OCI-LY3 (cell line): Measurements from ENCODE around the gene CHD2.

Experiments
- EZH2phosphoT487 ChIP-seq: fragments of 200-600 bp; shearing (Covaris generic); IDR thresholded peaks from 2 replicates; pipeline ENCODE4 v1.6.1; 2018; ENCODE audit warnings: antibody characterized with exemption, mixed run types, low read depth
- TF ChIP-seq, protein P1 (sequence below): fragments of 200-600, 300-600 bp; sonication (generic); IDR thresholded peaks from 2 replicates; pipeline ENCODE4 v1.5.1; 2014; ENCODE audit warnings: antibody characterized with exemption, low read length, low read depth

GRCh38 chr15:92908713-92909057, 8.6 kb downstream of the CHD2 start:
- TF ChIP-seq, protein P1, sequence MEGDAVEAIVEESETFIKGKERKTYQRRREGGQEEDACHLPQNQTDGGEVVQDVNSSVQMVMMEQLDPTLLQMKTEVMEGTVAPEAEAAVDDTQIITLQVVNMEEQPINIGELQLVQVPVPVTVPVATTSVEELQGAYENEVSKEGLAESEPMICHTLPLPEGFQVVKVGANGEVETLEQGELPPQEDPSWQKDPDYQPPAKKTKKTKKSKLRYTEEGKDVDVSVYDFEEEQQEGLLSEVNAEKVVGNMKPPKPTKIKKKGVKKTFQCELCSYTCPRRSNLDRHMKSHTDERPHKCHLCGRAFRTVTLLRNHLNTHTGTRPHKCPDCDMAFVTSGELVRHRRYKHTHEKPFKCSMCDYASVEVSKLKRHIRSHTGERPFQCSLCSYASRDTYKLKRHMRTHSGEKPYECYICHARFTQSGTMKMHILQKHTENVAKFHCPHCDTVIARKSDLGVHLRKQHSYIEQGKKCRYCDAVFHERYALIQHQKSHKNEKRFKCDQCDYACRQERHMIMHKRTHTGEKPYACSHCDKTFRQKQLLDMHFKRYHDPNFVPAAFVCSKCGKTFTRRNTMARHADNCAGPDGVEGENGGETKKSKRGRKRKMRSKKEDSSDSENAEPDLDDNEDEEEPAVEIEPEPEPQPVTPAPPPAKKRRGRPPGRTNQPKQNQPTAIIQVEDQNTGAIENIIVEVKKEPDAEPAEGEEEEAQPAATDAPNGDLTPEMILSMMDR: no peak
- TF ChIP-seq EZH2phosphoT487: no peak
